BE2C (cell line): ENCODE measurements around the gene IFT88.

Experiments
- DNase-seq: peaks from one replicate; pipeline ENCODE4 v3.0.0-alpha.2; 2020
- H3K27me3 ChIP-seq: fragments of 250-450 bp; sonication (Bioruptor Pico); 2 replicates; pipeline ENCODE4 v1.5.1; 2020; ENCODE audit warnings: mild to moderate bottlenecking
- H3K36me3 ChIP-seq: fragments of 250-450 bp; sonication (Bioruptor Pico); 2 replicates; pipeline ENCODE4 v1.5.1; 2020; ENCODE audit warnings: mild to moderate bottlenecking
- H3K4me1 ChIP-seq: fragments of 250-450 bp; sonication (Bioruptor Pico); 2 replicates; pipeline ENCODE4 v1.5.1; 2020
- H3K4me3 ChIP-seq: 2 replicates; pipeline ENCODE4 v1.5.1; 2011; ENCODE audit warnings: low read depth, low read length
- H3K9me3 ChIP-seq: fragments of 250-450 bp; sonication (Bioruptor Pico); 2 replicates; pipeline ENCODE4 v1.5.1; 2020
- CTCF ChIP-seq: IDR thresholded peaks from 2 replicates; pipeline ENCODE4 v1.5.1; 2012; ENCODE audit warnings: mild to moderate bottlenecking, low read depth, low read length

Gene IFT88

DNA sequence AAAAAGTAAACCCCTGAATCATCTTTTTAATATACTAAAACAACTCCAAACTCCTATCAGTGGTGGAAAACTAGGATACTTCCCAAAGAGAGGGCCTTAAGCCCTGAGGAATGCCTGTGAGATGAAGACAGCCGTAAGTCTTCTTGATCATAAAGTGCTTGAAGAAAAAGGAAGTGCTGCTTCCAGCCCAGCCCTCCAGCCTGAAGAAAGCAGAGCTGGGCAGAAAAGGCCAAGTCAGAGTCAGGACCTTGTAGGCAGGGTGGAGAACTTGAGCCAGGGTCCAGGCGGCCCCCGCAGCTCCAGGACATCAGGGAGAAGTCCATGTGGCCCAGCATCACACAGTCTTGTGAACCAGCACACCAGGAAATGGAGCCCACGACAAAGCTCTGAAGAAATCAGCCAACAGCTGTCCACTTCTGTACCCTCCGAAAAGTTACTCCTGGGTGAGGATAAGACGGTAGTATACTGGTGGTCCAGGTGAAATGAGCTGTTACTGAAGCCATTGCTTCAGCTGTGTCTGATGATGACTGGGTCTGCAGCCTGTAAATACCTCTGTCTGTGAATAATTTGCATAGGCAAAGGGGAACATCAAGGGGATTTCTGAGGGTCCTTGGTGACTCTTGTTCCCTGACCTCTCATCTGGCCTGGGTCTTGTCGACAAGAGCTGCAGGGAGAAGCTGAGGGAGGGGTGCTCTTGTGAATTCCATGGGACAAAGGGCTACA lies 22.6 kb upstream of the IFT88 start:
- Histone ChIP-seq H3K27me3 (no peaks in the 10 kb centered on the region), H3K4me3 (no peak overlapping the region), H3K9me3 (no peaks in the 10 kb centered on the region), H3K4me1 (no peaks in the 10 kb centered on the region), H3K36me3 (no peaks in the 10 kb centered on the region)
- TF ChIP-seq CTCF = no peak
- no peak for DNase-seq

- H3K27me3 ChIP-seq = no peaks in the 10 kb centered on the region
- no peak for TF ChIP-seq CTCF
- H3K36me3 ChIP-seq = no peaks in the 10 kb centered on the region
- no peaks in the 10 kb centered on the region for H3K4me1 ChIP-seq
- DNase-seq = no peak
- no peaks in the 10 kb centered on the region for H3K9me3 ChIP-seq
- no peak overlapping the region for H3K4me3 ChIP-seq
Measured at GRCh38 chr13:20546556-20546955, 20.4 kb upstream of the IFT88 start.

GRCh38 chr13:20547479-20547908 lies 19.5 kb upstream of the IFT88 start:
- Histone ChIP-seq H3K27me3 (no peaks in the 10 kb centered on the region), H3K9me3 (no peaks in the 10 kb centered on the region), H3K4me3 (no peak overlapping the region), H3K36me3 (no peaks in the 10 kb centered on the region), H3K4me1 (no peaks in the 10 kb centered on the region)
- TF ChIP-seq CTCF = no peak
- DNase-seq = no peak

DNA sequence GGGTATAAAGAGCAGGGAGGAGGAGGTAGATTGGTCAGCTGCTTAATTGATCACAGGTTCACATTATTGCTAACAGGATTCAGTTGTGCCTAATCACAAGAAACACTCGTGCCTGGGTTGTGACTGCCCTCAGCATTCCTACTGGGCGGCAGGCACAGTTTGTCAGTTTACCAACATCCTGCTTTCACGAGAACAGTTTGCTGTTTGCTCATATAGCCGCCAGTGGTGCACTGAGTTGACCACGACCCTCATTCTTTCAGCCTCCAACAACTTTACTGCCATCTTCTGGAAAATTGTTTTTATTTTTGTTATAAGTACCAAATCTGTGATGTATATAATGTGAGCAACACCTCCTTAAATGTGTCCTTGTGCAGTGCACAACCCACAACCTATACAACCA lies 16.2 kb upstream of the IFT88 start:
- H3K9me3 ChIP-seq = no peaks in the 10 kb centered on the region
- TF ChIP-seq CTCF = no peak
- no peaks in the 10 kb centered on the region for H3K4me1 ChIP-seq
- no peaks in the 10 kb centered on the region for H3K27me3 ChIP-seq
- no peaks in the 10 kb centered on the region for H3K36me3 ChIP-seq
- DNase-seq = no peak
- no peak overlapping the region for H3K4me3 ChIP-seq

- no peak for DNase-seq
- no peaks in the 10 kb centered on the region for H3K9me3 ChIP-seq
- H3K27me3 ChIP-seq = no peaks in the 10 kb centered on the region
- no peak for TF ChIP-seq CTCF
- no peak overlapping the region for H3K4me3 ChIP-seq
- H3K4me1 ChIP-seq = no peaks in the 10 kb centered on the region
- no peaks in the 10 kb centered on the region for H3K36me3 ChIP-seq
Measured at GRCh38 chr13:20553311-20553710, 13.6 kb upstream of the IFT88 start.

- H3K27me3 ChIP-seq = no peaks in the 10 kb centered on the region
- no peak for TF ChIP-seq CTCF
- H3K36me3 ChIP-seq = no peaks in the 10 kb centered on the region
- no peak overlapping the region for H3K4me3 ChIP-seq
- H3K4me1 ChIP-seq = no peaks in the 10 kb centered on the region
- no peak for DNase-seq
- H3K9me3 ChIP-seq = no peaks in the 10 kb centered on the region
Measured at GRCh38 chr13:20558982-20559381, 8.0 kb upstream of the IFT88 start.
